ENCODE measurements around the gene SHROOM3.

SHROOM3 gene

GRCh38 chr4:76772498-76773106 is 337.6 kb downstream of the SHROOM3 start:
- Histone ChIP-seq H3K9me3 (no peaks in the 10 kb centered on the region), H3K4me1 (no peaks in the 10 kb centered on the region), H3K36me3 (peaks cover 44% of the 10 kb centered on the region), H3K27me3 (no peaks in the 10 kb centered on the region), H3K4me3 (ENCODE audit: low read depth, low read length) (no peak overlapping the region)
- no peak for DNase-seq
- TF ChIP-seq CTCF (IDR thresholded peaks at IDR 0.05; ENCODE audit: low read depth, low read length) = no peak

GRCh38 chr4:76773766-76774165 is 338.7 kb downstream of the SHROOM3 start:
- DNase-seq = no peak
- Histone ChIP-seq H3K9me3 (no peaks in the 10 kb centered on the region), H3K36me3 (peaks cover 43% of the 10 kb centered on the region), H3K27me3 (no peaks in the 10 kb centered on the region), H3K4me1 (no peaks in the 10 kb centered on the region), H3K4me3 (ENCODE audit: low read depth, low read length) (no peak overlapping the region)
- TF ChIP-seq CTCF (IDR thresholded peaks at IDR 0.05; ENCODE audit: low read depth, low read length) = no peak

GRCh38 chr4:76779740-76780459 is 344.9 kb downstream of the SHROOM3 start:
- no peak for TF ChIP-seq CTCF (IDR thresholded peaks at IDR 0.05; ENCODE audit: low read depth, low read length)
- Histone ChIP-seq H3K4me1 (no peaks in the 10 kb centered on the region), H3K36me3 (peaks cover 38% of the 10 kb centered on the region), H3K9me3 (no peaks in the 10 kb centered on the region), H3K27me3 (no peaks in the 10 kb centered on the region), H3K4me3 (ENCODE audit: low read depth, low read length) (no peak overlapping the region)
- DNase-seq = no peak

- no peaks in the 10 kb centered on the region for H3K4me1 ChIP-seq
- no peaks in the 10 kb centered on the region for H3K9me3 ChIP-seq
- H3K36me3 ChIP-seq = peaks cover 35% of the 10 kb centered on the region
- no peaks in the 10 kb centered on the region for H3K27me3 ChIP-seq
- TF ChIP-seq CTCF (IDR thresholded peaks at IDR 0.05; ENCODE audit: low read depth, low read length) = no peak
- H3K4me3 ChIP-seq (ENCODE audit: low read depth, low read length) = no peak overlapping the region
- no peak for DNase-seq
Measured at GRCh38 chr4:76780781-76781697, 346.0 kb downstream of the SHROOM3 start.

- no peak for TF ChIP-seq CTCF (IDR thresholded peaks at IDR 0.05; ENCODE audit: low read depth, low read length)
- no peaks in the 10 kb centered on the region for H3K27me3 ChIP-seq
- no peaks in the 10 kb centered on the region for H3K4me1 ChIP-seq
- H3K36me3 ChIP-seq = peaks cover 31% of the 10 kb centered on the region
- no peak overlapping the region for H3K4me3 ChIP-seq (ENCODE audit: low read depth, low read length)
- H3K9me3 ChIP-seq = no peaks in the 10 kb centered on the region
- DNase-seq = no peak
Measured at GRCh38 chr4:76781698-76782595, 346.9 kb downstream of the SHROOM3 start.

Measured in BE2C (cell line).